Skin epidermis (tissue), 12 donors: Measurements from ENCODE around the gene RNF111.
"Not testable (repeated sequence)": the region's sequence is repeated elsewhere in the genome, so short reads cannot be mapped to it uniquely, and the experiment has no call there.

Experiments used
- H3K27ac ChIP-seq, 21 experiments: fragments of 200-600 bp; sonication (generic) in 11 of 21; one replicate each; pipeline ENCODE4 v1.5.0; 2020; ENCODE audit warnings: mild to moderate bottlenecking in 3 of 21, inconsistent platforms in 2 of 21, moderate library complexity in 2 of 21
- H3K4me3 ChIP-seq, 7 experiments: fragments of 200-600 bp; sonication (generic) in 2 of 7; one replicate each; pipeline ENCODE4 v1.5.0; 2020; ENCODE audit warnings: inconsistent platforms in 2 of 7, mild to moderate bottlenecking in 2 of 7, moderate library complexity in 1 of 7

RNF111 gene

GRCh38 chr15:59120937-59121336 is 133.5 kb downstream of the RNF111 start:
- H3K4me3 ChIP-seq: no peak overlapping the region
- no peak overlapping the region for H3K27ac ChIP-seq

- Histone ChIP-seq H3K27ac (no peak overlapping the region), H3K4me3 (no peak overlapping the region)
Observed at GRCh38 chr15:59124261-59124660, 136.8 kb downstream of the RNF111 start.

- not testable (repeated sequence) for H3K4me3 ChIP-seq, H3K27ac ChIP-seq
Observed at GRCh38 chr15:59125683-59126082, 138.2 kb downstream of the RNF111 start.

GRCh38 chr15:59127255-59127654 is 139.8 kb downstream of the RNF111 start:
- not testable (repeated sequence) for H3K4me3 ChIP-seq, H3K27ac ChIP-seq

- no peak overlapping the region for H3K27ac ChIP-seq
- no peak overlapping the region for H3K4me3 ChIP-seq
Observed at GRCh38 chr15:59131456-59131855, 144.0 kb downstream of the RNF111 start.

GRCh38 chr15:59131969-59132562 is 144.6 kb downstream of the RNF111 start:
- H3K27ac ChIP-seq: no peak overlapping the region
- no peak overlapping the region for H3K4me3 ChIP-seq

GRCh38 chr15:59133929-59134427 is 146.5 kb downstream of the RNF111 start:
- Histone ChIP-seq H3K4me3 (no peak overlapping the region), H3K27ac (no peak overlapping the region)

GRCh38 chr15:59137566-59137965 is 150.1 kb downstream of the RNF111 start:
- H3K27ac ChIP-seq: no peak overlapping the region

GRCh38 chr15:59138243-59138642 is 150.8 kb downstream of the RNF111 start:
- Histone ChIP-seq H3K4me3 (no peak overlapping the region), H3K27ac (no peak overlapping the region)

More at GRCh38 chr15:59137566-59137965, 150.1 kb downstream of the RNF111 start:
- no peak overlapping the region for H3K4me3 ChIP-seq

- H3K4me3 ChIP-seq: no peak overlapping the region
- peak overlapping the region in 19 of 21 experiments; percentile 0 to 84 (median 62) for H3K27ac ChIP-seq
Observed at GRCh38 chr15:59140422-59141226, 153.2 kb downstream of the RNF111 start.

- peak overlapping the region in 1 of 21 experiments; percentile 8 for H3K27ac ChIP-seq
Observed at GRCh38 chr15:59143281-59143680, 155.8 kb downstream of the RNF111 start.

GRCh38 chr15:59144594-59144993 is 157.1 kb downstream of the RNF111 start:
- not testable (repeated sequence) for H3K4me3 ChIP-seq, H3K27ac ChIP-seq

More at GRCh38 chr15:59143281-59143680, 155.8 kb downstream of the RNF111 start:
- H3K4me3 ChIP-seq: no peak overlapping the region
